Liver (tissue), 9 donors: ENCODE data around the gene PYDC1. TPM values are rescaled to one million over a fixed set of nuclear protein-coding genes. Genes with fewer than 3 reads are reported as not detected.

ENCODE experiments used
- DNase-seq: peaks from one replicate; pipeline ENCODE4 v3.0.0-alpha.2; 2017; ENCODE audit warnings: low spot score
- H3K27ac ChIP-seq, 2 donors: one replicate each; pipeline ENCODE4 v1.7.0; 2013; ENCODE audit warnings: inconsistent platforms in 2 of 2, low read length in 2 of 2, control low read depth in 1 of 2, low read depth in 1 of 2, mild to moderate bottlenecking in 1 of 2
- H3K27me3 ChIP-seq, 4 donors: one replicate each; pipeline versions ENCODE4 v1.6.1 to v1.7.0; 2013; ENCODE audit warnings: low read length in 3 of 4, inconsistent platforms in 1 of 4, mild to moderate bottlenecking in 1 of 4, moderate library complexity in 1 of 4; ENCODE audit not compliant: control insufficient read depth in 4 of 4, insufficient read depth in 4 of 4
- H3K36me3 ChIP-seq, 4 donors: one replicate each; pipeline versions ENCODE4 v1.6.1 to v1.7.0; 2013; ENCODE audit warnings: low read length in 3 of 4, mild to moderate bottlenecking in 3 of 4, low read depth in 1 of 4, moderate library complexity in 1 of 4; ENCODE audit not compliant: control insufficient read depth in 4 of 4, insufficient read depth in 3 of 4
- H3K4me1 ChIP-seq, 4 donors: one replicate each; pipeline versions ENCODE4 v1.6.1 to v1.7.0; 2013; ENCODE audit warnings: low read length in 3 of 4, mild to moderate bottlenecking in 3 of 4, moderate library complexity in 1 of 4; ENCODE audit not compliant: control insufficient read depth in 4 of 4, insufficient read depth in 4 of 4
- H3K4me3 ChIP-seq, 3 donors: one replicate each; pipeline versions ENCODE4 v1.6.1 to v1.7.0; 2013; ENCODE audit warnings: low read length in 3 of 3, control low read depth in 1 of 3, low read depth in 1 of 3, mild to moderate bottlenecking in 1 of 3
- H3K9ac ChIP-seq, 2 donors: one replicate each; pipeline ENCODE4 v1.7.0; 2013; ENCODE audit warnings: low read length in 2 of 2, mild to moderate bottlenecking in 2 of 2, moderate library complexity in 2 of 2, control low read depth in 1 of 2, low read depth in 1 of 2
- H3K9me3 ChIP-seq, 4 donors: one replicate each; pipeline versions ENCODE4 v1.6.1 to v1.7.0; 2013; ENCODE audit warnings: low read length in 3 of 4; ENCODE audit not compliant: control insufficient read depth in 4 of 4
- ATF3 ChIP-seq: IDR thresholded peaks from 2 replicates; pipeline ENCODE4 v1.6.1; 2016; ENCODE audit warnings: antibody characterized with exemption
- CTCF ChIP-seq: fragments of 150-350 bp; IDR thresholded peaks from 2 replicates; pipeline ENCODE4 v1.5.1; 2017; ENCODE audit warnings: improper control_type of control experiment, low read depth, low read length; ENCODE audit not compliant: missing input control
- EGR1 ChIP-seq, 2 donors: IDR thresholded peaks; 2 replicates each; pipeline ENCODE4 v1.6.1; 2016 to 2018; ENCODE audit warnings: antibody characterized with exemption in 2 of 2, low read depth in 2 of 2
- FOXA1 ChIP-seq: IDR thresholded peaks from 2 replicates; pipeline ENCODE4 v1.6.1; 2016; ENCODE audit warnings: antibody characterized with exemption
- FOXA2 ChIP-seq: IDR thresholded peaks from 2 replicates; pipeline ENCODE4 v1.6.1; 2016; ENCODE audit warnings: antibody characterized with exemption
- GABPA ChIP-seq, 2 donors: IDR thresholded peaks in 1 of 2; conservative IDR thresholded peaks in 1 of 2; 2 replicates each; pipeline ENCODE4 v1.6.1; 2016; ENCODE audit warnings: antibody characterized with exemption in 2 of 2, mild to moderate bottlenecking in 1 of 2, moderate library complexity in 1 of 2
- HNF4A ChIP-seq, 2 donors: conservative IDR thresholded peaks; 2 replicates each; pipeline ENCODE4 v1.6.1; 2016; ENCODE audit warnings: antibody characterized with exemption in 2 of 2, mild to moderate bottlenecking in 2 of 2
- HNF4G ChIP-seq: IDR thresholded peaks from 2 replicates; pipeline ENCODE4 v1.6.1; 2016; ENCODE audit warnings: antibody characterized with exemption
- JUND ChIP-seq, 2 donors: IDR thresholded peaks; 2 replicates each; pipeline ENCODE4 v1.6.1; 2016; ENCODE audit warnings: antibody characterized with exemption in 2 of 2
- MAX ChIP-seq: IDR thresholded peaks from 2 replicates; pipeline ENCODE4 v1.6.1; 2016; ENCODE audit warnings: antibody characterized with exemption
- NR2F2 ChIP-seq: IDR thresholded peaks from 2 replicates; pipeline ENCODE4 v1.6.1; 2016; ENCODE audit warnings: antibody characterized with exemption
- RAD21 ChIP-seq, 2 donors: IDR thresholded peaks; 2 replicates each; pipeline ENCODE4 v1.6.1; 2016; ENCODE audit warnings: antibody characterized with exemption in 2 of 2, mild to moderate bottlenecking in 2 of 2
- REST ChIP-seq: IDR thresholded peaks from 2 replicates; pipeline ENCODE4 v1.6.1; 2016; ENCODE audit warnings: antibody characterized with exemption, mild to moderate bottlenecking
- RXRA ChIP-seq, 2 donors: IDR thresholded peaks; 2 replicates each; pipeline ENCODE4 v1.6.1; 2017 to 2018; ENCODE audit warnings: antibody characterized with exemption in 2 of 2, mild to moderate bottlenecking in 1 of 2
- SP1 ChIP-seq: IDR thresholded peaks from 2 replicates; pipeline ENCODE4 v1.6.1; 2018; ENCODE audit warnings: antibody characterized with exemption, mild to moderate bottlenecking
- TAF1 ChIP-seq: conservative IDR thresholded peaks from 2 replicates; pipeline ENCODE4 v1.6.1; 2016; ENCODE audit warnings: antibody characterized with exemption, mild to moderate bottlenecking
- YY1 ChIP-seq: IDR thresholded peaks from 2 replicates; pipeline ENCODE4 v1.6.1; 2016; ENCODE audit warnings: antibody characterized with exemption, mild to moderate bottlenecking
- ZBTB33 ChIP-seq: IDR thresholded peaks from 2 replicates; pipeline ENCODE4 v1.6.1; 2016; ENCODE audit warnings: antibody characterized with exemption
- WGBS: extraction: QIAGEN DNeasy Blood & Tissue Kit; methylation state at CpG from one replicate; pipeline ENCODE4 v1.1.7; 2013; 5-methylcytosine and 5-hydroxymethylcytosine counted together
- polyA plus RNA-seq, 2 donors: library from polyadenylated mRNA; stranded (reverse) in 1 of 2; unstranded in 1 of 2; fragments of 200-250 nt in 1 of 2; fragments of >200 nt in 1 of 2; fragmentation: Nextera tagmentation in 1 of 2; extraction: Ambion mirVana in 1 of 2; gene quantifications; one replicate each; pipeline versions ENCODE4 v1.2.1 to v1.2.3, GENCODE V29; 2013 to 2015
- total RNA-seq, 2 donors: library from RNA; depleted of rRNA; stranded (reverse); fragments of >200 nt; gene quantifications; one replicate each; pipeline ENCODE4 v1.2.3, GENCODE V29; 2014
- donor health status: healthy.
- donor health status: healthy.
- donor health status: healthy.
- donor health status: healthy.
- donor health status: healthy.

The PYDC1 gene
- total and polyA plus RNA-seq, 4 donors, result not detected

- DNase-seq, result no peak
- H3K27ac ChIP-seq, result no peak overlapping the region
- WGBS, result 8% methylated on average over 58 of the region's 58 CpGs
Measured at GRCh38 chr16:31214708-31215286, 2.1 kb downstream of the PYDC1 start.

More at GRCh38 chr16:31214708-31215286, 2.1 kb downstream of the PYDC1 start:
- TF ChIP-seq NR2F2, result no peak
- TF ChIP-seq MAX, result no peak
- no peak for TF ChIP-seq RAD21 (IDR thresholded peaks at IDR 0.05)
- TF ChIP-seq SP1, result no peak
- TF ChIP-seq GABPA (IDR thresholded peaks at IDR 0.05 in 1 of 2, conservative IDR thresholded peaks at IDR 0.05 in 1 of 2), result no peak
- no peak for TF ChIP-seq TAF1
- no peak for TF ChIP-seq REST
- TF ChIP-seq JUND (IDR thresholded peaks at IDR 0.05), result no peak
- TF ChIP-seq FOXA1, result no peak
- TF ChIP-seq RXRA (IDR thresholded peaks at IDR 0.05), result no peak
- TF ChIP-seq HNF4G, result no peak
- no peak for TF ChIP-seq HNF4A (conservative IDR thresholded peaks at IDR 0.05)
- TF ChIP-seq ATF3, result no peak
- TF ChIP-seq EGR1 (IDR thresholded peaks at IDR 0.05; ENCODE audit: low read depth in 2 of 2), result no peak
- no peak for TF ChIP-seq FOXA2
- no peak for TF ChIP-seq CTCF
- no peak for TF ChIP-seq ZBTB33
- TF ChIP-seq YY1, result no peak
- no peak overlapping the region for H3K9ac ChIP-seq
- H3K4me3 ChIP-seq, result peak overlapping the region in 1 of 3 donors; percentile 41
- H3K27me3 ChIP-seq, result peaks cover 0 to 4% (median 2%) of the 10 kb centered on the region in 4 donors
- peaks cover 0 to 26% (median 12%) of the 10 kb centered on the region in 4 donors for H3K4me1 ChIP-seq
- H3K36me3 ChIP-seq, result no peaks in the 10 kb centered on the region
- no peaks in the 10 kb centered on the region for H3K9me3 ChIP-seq
